Endothelial cell of umbilical vein (primary cell): Measurements from ENCODE around the gene SMPDL3B. TPM values are rescaled to one million over a fixed set of nuclear protein-coding genes. Genes with fewer than 3 reads are reported as not detected.

Experiments used
- BruUV-seq: library from RNA; stranded (reverse); fragments of 400-500 nt; replicated peaks from 2 replicates; lab custom pipeline; 2021; lab: Mats Ljungman, UMichigan
- CTCF ChIA-PET: fragments of 300-600, 350-600 bp; sonication (Branson Sonifier 250); formaldehyde crosslinking; loops from one replicate; lab custom pipeline; 2021; ENCODE audit warnings: antibody characterized with exemption, inconsistent platforms; lab: Charles Lee
- POLR2A ChIA-PET: fragments of 300-600, 350-600 bp; sonication (Branson Sonifier 250); formaldehyde crosslinking; loops from one replicate; lab custom pipeline; 2021; ENCODE audit warnings: antibody characterized with exemption, inconsistent platforms; lab: Charles Lee
- DNase-seq: peaks from one replicate; pipeline ENCODE4 v3.0.0-alpha.2; 2011; ENCODE audit warnings: low read depth, low spot score
- FAIRE-seq: peaks from 2 replicates; lab custom pipeline; 2011; peaks lifted over from hg19 to GRCh38; lab: Jason Lieb, UNC
- H2AFZ ChIP-seq: 2 replicates; pipeline ENCODE4 v1.6.0; 2012; ENCODE audit warnings: low read depth, low read length, control low read depth, inconsistent platforms
- H3K27ac ChIP-seq: 2 replicates; pipeline ENCODE4 v1.5.1; 2011; ENCODE audit warnings: low read depth, mild to moderate bottlenecking, control low read depth, low read length, moderate library complexity; ENCODE audit not compliant: insufficient read depth
- H3K27me3 ChIP-seq, 2 experiments: 2 replicates each; pipeline versions ENCODE4 v1.6.0 to v1.6.1; 2011; ENCODE audit warnings: low read length in 2 of 2, mixed read lengths in 1 of 2; ENCODE audit not compliant: control insufficient read depth in 2 of 2, insufficient read depth in 2 of 2
- H3K36me3 ChIP-seq, 2 experiments: 2 replicates in 1 of 2; 3 replicates in 1 of 2; pipeline ENCODE4 v1.5.1; 2011; ENCODE audit warnings: low read length in 2 of 2, mild to moderate bottlenecking in 1 of 2, moderate library complexity in 1 of 2; ENCODE audit not compliant: control insufficient read depth in 2 of 2, insufficient read depth in 2 of 2; ENCODE audit errors: extremely low read depth in 1 of 2
- H3K4me1 ChIP-seq: 3 replicates; pipeline ENCODE4 v1.5.1; 2011; ENCODE audit warnings: mild to moderate bottlenecking, low read length; ENCODE audit not compliant: control insufficient read depth, insufficient read depth; ENCODE audit errors: extremely low read depth
- H3K4me2 ChIP-seq: 2 replicates; pipeline ENCODE4 v1.6.1; 2011; ENCODE audit warnings: low read length, control low read depth, mixed read lengths; ENCODE audit not compliant: insufficient read depth
- H3K4me3 ChIP-seq, 3 experiments: fragments of 200-600 bp in 1 of 3; sonication (generic), shearing (Covaris generic) in 1 of 3; replicated peaks in 1 of 3; 2 replicates each; pipeline ENCODE4 v1.5.1; 2011 to 2016; ENCODE audit warnings: control low read depth in 3 of 3, low read length in 3 of 3, mild to moderate bottlenecking in 2 of 3, inconsistent platforms in 1 of 3, low read depth in 1 of 3, moderate library complexity in 1 of 3; ENCODE audit not compliant: insufficient read depth in 1 of 3
- H3K79me2 ChIP-seq: 2 replicates; pipeline ENCODE4 v1.6.0; 2012; ENCODE audit warnings: low read length, inconsistent platforms; ENCODE audit not compliant: control insufficient read depth, insufficient read depth
- H3K9ac ChIP-seq: replicated peaks from 2 replicates; pipeline ENCODE3; 2011; ENCODE audit warnings: low read length, control low read depth; ENCODE audit not compliant: insufficient read depth; ENCODE audit errors: extremely low read depth
- H3K9me1 ChIP-seq: replicated peaks from 3 replicates; pipeline ENCODE4 v1.6.0; 2011; ENCODE audit warnings: mild to moderate bottlenecking, low read length; ENCODE audit not compliant: control insufficient read depth, insufficient read depth; ENCODE audit errors: extremely low read depth
- H3K9me3 ChIP-seq: replicated peaks from 2 replicates; pipeline ENCODE4 v1.5.1; 2012; ENCODE audit warnings: low read length, inconsistent platforms; ENCODE audit not compliant: control insufficient read depth, insufficient read depth
- H4K20me1 ChIP-seq: replicated peaks from 2 replicates; pipeline ENCODE3; 2011; ENCODE audit warnings: mild to moderate bottlenecking, low read length; ENCODE audit not compliant: control insufficient read depth, insufficient read depth; ENCODE audit errors: extremely low read depth
- EZH2 ChIP-seq: IDR thresholded peaks from 2 replicates; pipeline ENCODE4 v1.6.1; 2012; ENCODE audit warnings: borderline replicate concordance, low read depth, mild to moderate bottlenecking, moderate library complexity, low read length, inconsistent platforms; ENCODE audit not compliant: severe bottlenecking
- FOS ChIP-seq: IDR thresholded peaks from 2 replicates; pipeline ENCODE4 v1.6.1; 2011; ENCODE audit warnings: mild to moderate bottlenecking, low read length, moderate library complexity, borderline replicate concordance; ENCODE audit not compliant: insufficient read depth
- GATA2 ChIP-seq: IDR thresholded peaks from 2 replicates; pipeline ENCODE4 v1.7.0; 2011; ENCODE audit warnings: low read depth, mild to moderate bottlenecking, moderate library complexity, mixed read lengths, low read length; ENCODE audit not compliant: insufficient read length, insufficient read depth
- JUN ChIP-seq: IDR thresholded peaks from 2 replicates; pipeline ENCODE4 v1.6.1; 2011; ENCODE audit warnings: borderline replicate concordance, low read depth; ENCODE audit not compliant: insufficient read length, insufficient read depth
- MYC ChIP-seq: IDR thresholded peaks from one replicate; pipeline ENCODE4 v1.6.1; 2011; ENCODE audit warnings: mild to moderate bottlenecking, low read depth, low read length
- POLR2A ChIP-seq: IDR thresholded peaks from 2 replicates; pipeline ENCODE4 v1.6.1; 2012; ENCODE audit warnings: low read depth, mild to moderate bottlenecking, control low read depth, low read length
- POLR2AphosphoS5 ChIP-seq: IDR thresholded peaks from 2 replicates; pipeline ENCODE4 v1.6.1; 2012; ENCODE audit warnings: low read depth, mild to moderate bottlenecking, control low read depth, low read length, moderate library complexity; ENCODE audit not compliant: insufficient read depth
- dilution Hi-C: fragments of 300-500 bp; cut with MboI; formaldehyde crosslinking; loops from one replicate; pipeline ENCODE4 v1.15.0; 2019; ENCODE audit warnings: low sequenced_read_pairs; ENCODE audit not compliant: extremely low pct_ligation_motif_present
- intact Hi-C: fragments of 100-400 bp; cut with micrococcal nuclease; formaldehyde crosslinking; loops from one replicate; pipeline ENCODE4 v1.10.0; 2022
- polyA plus RNA-seq, 4 experiments: library from polyadenylated mRNA; depleted of rRNA in 3 of 4; stranded (reverse) in 3 of 4; unstranded in 1 of 4; fragments of >200 nt; gene quantifications; 2 replicates each; pipeline versions ENCODE4 v1.2.1 to v1.2.3, GENCODE V29; 2011 to 2012; ENCODE audit warnings: missing spikeins in 1 of 4
- total RNA-seq: library from RNA; stranded (reverse); gene quantifications from 2 replicates; pipeline ENCODE4 v1.2.3, GENCODE V29; 2021
- TF ChIP-seq, protein P1 (sequence below), 2 donors: IDR thresholded peaks; 1 replicate in 1 of 2; 2 replicates in 1 of 2; pipeline ENCODE4 v1.5.1; 2011; ENCODE audit warnings: low read length in 2 of 2, mild to moderate bottlenecking in 2 of 2, moderate library complexity in 2 of 2, control low read depth in 1 of 2, inconsistent platforms in 1 of 2, low read depth in 1 of 2; ENCODE audit not compliant: insufficient read depth in 1 of 2; ENCODE audit errors: extremely low read depth in 1 of 2
- TF ChIP-seq, protein P2 (sequence below): IDR thresholded peaks from 2 replicates; pipeline ENCODE4 v1.6.1; 2011; ENCODE audit not compliant: insufficient read depth, insufficient read length

Gene SMPDL3B
- total and polyA plus RNA-seq, 2 donors (not counting 3 experiments of a cell fraction or from before 2014, with no cell fraction given), result 1.3 TPM; not detected in 1

DNA sequence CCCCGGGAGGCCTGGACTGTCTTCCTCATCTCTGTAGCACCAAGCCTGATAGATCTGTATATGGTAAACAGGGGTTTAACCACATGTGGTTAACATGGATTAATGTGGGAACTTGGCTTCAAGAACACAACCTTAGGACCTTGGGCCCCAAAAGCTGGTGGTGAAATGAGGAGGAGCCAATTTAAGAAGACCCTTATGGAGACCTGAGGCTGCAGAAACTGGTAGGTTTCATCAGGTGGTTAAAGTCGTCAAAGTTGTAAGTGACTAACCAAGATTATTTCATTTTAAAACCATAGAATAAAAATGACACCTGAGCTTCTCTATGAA, 48.5 kb upstream of the SMPDL3B start:
- Histone ChIP-seq H3K9me1 (no peaks in the 10 kb centered on the region), H4K20me1 (no peaks in the 10 kb centered on the region), H3K27me3 (no peaks in the 10 kb centered on the region), H3K4me3 (no peak overlapping the region), H3K9ac (no peak overlapping the region), H3K9me3 (no peaks in the 10 kb centered on the region), H3K36me3 (peaks cover 3 to 9% of the 10 kb centered on the region in 2 experiments), H3K4me1 (no peaks in the 10 kb centered on the region), H3K4me2 (no peak overlapping the region), H3K27ac (no peak overlapping the region), H3K79me2 (no peaks in the 10 kb centered on the region), H2AFZ (no peak overlapping the region)
- no peak for FAIRE-seq
- BruUV-seq, result no TSS peak
- DNase-seq, result no peak
- dilution Hi-C loops, result no loop called here
- ChIA-PET CTCF (interaction anchor here (0.8 kb wide), 1 partner anchor 29 kb away, joined by 3 read pairs; no protein-coding TSS in a partner anchor), POLR2A (no interaction called here)
- TF ChIP-seq POLR2A (no peak), JUN (no peak), GATA2 (no peak), FOS (no peak), MYC (no peak), EZH2 (no peak), POLR2AphosphoS5 (no peak)
- TF ChIP-seq, protein P1, sequence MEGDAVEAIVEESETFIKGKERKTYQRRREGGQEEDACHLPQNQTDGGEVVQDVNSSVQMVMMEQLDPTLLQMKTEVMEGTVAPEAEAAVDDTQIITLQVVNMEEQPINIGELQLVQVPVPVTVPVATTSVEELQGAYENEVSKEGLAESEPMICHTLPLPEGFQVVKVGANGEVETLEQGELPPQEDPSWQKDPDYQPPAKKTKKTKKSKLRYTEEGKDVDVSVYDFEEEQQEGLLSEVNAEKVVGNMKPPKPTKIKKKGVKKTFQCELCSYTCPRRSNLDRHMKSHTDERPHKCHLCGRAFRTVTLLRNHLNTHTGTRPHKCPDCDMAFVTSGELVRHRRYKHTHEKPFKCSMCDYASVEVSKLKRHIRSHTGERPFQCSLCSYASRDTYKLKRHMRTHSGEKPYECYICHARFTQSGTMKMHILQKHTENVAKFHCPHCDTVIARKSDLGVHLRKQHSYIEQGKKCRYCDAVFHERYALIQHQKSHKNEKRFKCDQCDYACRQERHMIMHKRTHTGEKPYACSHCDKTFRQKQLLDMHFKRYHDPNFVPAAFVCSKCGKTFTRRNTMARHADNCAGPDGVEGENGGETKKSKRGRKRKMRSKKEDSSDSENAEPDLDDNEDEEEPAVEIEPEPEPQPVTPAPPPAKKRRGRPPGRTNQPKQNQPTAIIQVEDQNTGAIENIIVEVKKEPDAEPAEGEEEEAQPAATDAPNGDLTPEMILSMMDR (IDR thresholded peaks at IDR 0.05; ENCODE audit: extremely low read depth in 1 of 2, insufficient read depth in 1 of 2, low read depth in 1 of 2, low read length in 2 of 2), result no peak
- TF ChIP-seq, protein P2, sequence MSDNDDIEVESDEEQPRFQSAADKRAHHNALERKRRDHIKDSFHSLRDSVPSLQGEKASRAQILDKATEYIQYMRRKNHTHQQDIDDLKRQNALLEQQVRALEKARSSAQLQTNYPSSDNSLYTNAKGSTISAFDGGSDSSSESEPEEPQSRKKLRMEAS, result no peak
- intact Hi-C loops, result no loop called here
